Vagina (tissue), 2 donors: ENCODE results near the gene MOB3A. TPM values are rescaled to one million over a fixed set of nuclear protein-coding genes. Genes with fewer than 3 reads are reported as not detected.

ENCODE experiments used
- DNase-seq, 2 donors: peaks; one replicate each; pipeline ENCODE4 v3.0.0-alpha.2; 2017; ENCODE audit errors: extremely low spot score in 2 of 2
- H3K27ac ChIP-seq: fragments of 200-600 bp; sonication (generic); one replicate; pipeline ENCODE4 v1.5.1; 2019
- H3K27me3 ChIP-seq: fragments of 200-600 bp; sonication (generic); one replicate; pipeline ENCODE4 v1.5.1; 2019
- H3K36me3 ChIP-seq, 2 donors: fragments of 200-600 bp; sonication (generic); one replicate each; pipeline ENCODE4 v1.5.1; 2017 to 2019
- H3K4me1 ChIP-seq: fragments of 200-600 bp; sonication (generic); one replicate; pipeline ENCODE4 v1.5.1; 2019
- H3K4me3 ChIP-seq, 2 donors: fragments of 200-600 bp; sonication (generic); 1 replicate in 1 of 2; 2 replicates in 1 of 2; pipeline ENCODE4 v1.5.1; 2016 to 2019
- H3K9me3 ChIP-seq: fragments of 200-600 bp; sonication (generic); one replicate; pipeline ENCODE4 v1.5.1; 2019
- CTCF ChIP-seq, 3 experiments: fragments of 450-650 bp in 2 of 3; fragments of 200-600 bp in 1 of 3; sonication (generic) in 1 of 3; IDR thresholded peaks; one replicate each; pipeline ENCODE4 v1.5.1; 2017 to 2019; ENCODE audit warnings: antibody characterized with exemption in 3 of 3, mild to moderate bottlenecking in 2 of 3, moderate library complexity in 2 of 3
- POLR2A ChIP-seq, 2 donors: fragments of 450-650 bp; IDR thresholded peaks; one replicate each; pipeline ENCODE4 v1.6.1; 2017; ENCODE audit warnings: antibody characterized with exemption in 2 of 2, mild to moderate bottlenecking in 2 of 2, moderate library complexity in 2 of 2
- POLR2AphosphoS5 ChIP-seq, 2 donors: sonication (generic); formaldehyde crosslinking; IDR thresholded peaks; one replicate each; pipeline ENCODE4 v1.9.0; 2017; ENCODE audit warnings: antibody characterized with exemption in 2 of 2, mild to moderate bottlenecking in 2 of 2, low read depth in 1 of 2; ENCODE audit not compliant: insufficient read depth in 1 of 2
- intact Hi-C: fragments of 100-400 bp; cut with DNase I; formaldehyde crosslinking; loops from one replicate; pipeline ENCODE4 v1.15.1; 2023
- total RNA-seq: library from RNA; depleted of rRNA; stranded (reverse); fragments of >200 nt; gene quantifications from one replicate; pipeline ENCODE4 v1.2.3, GENCODE V29; 2016

The MOB3A gene
- total RNA-seq, 1 donor from 2014 or later = 50.6 TPM

- Histone ChIP-seq H3K9me3 (no peaks in the 10 kb centered on the region), H3K27me3 (no peaks in the 10 kb centered on the region), H3K4me1 (peaks cover 5% of the 10 kb centered on the region), H3K4me3 (no peak overlapping the region), H3K36me3 (peaks cover 0 to 38% of the 10 kb centered on the region in 2 donors), H3K27ac (no peak overlapping the region)
- no peak for DNase-seq
- TF ChIP-seq POLR2A (IDR thresholded peaks at IDR 0.05) = no peak
- TF ChIP-seq CTCF (IDR thresholded peaks at IDR 0.05) = no peak
- TF ChIP-seq POLR2AphosphoS5 (IDR thresholded peaks at IDR 0.05; ENCODE audit: insufficient read depth in 1 of 2, low read depth in 1 of 2) = no peak
- intact Hi-C loops = no loop called here
These were observed 43.4 kb upstream of the MOB3A start for GRCh38 chr19:2139385-2140137.

GRCh38 chr19:2138061-2138728 lies 42.1 kb upstream of the MOB3A start:
- DNase-seq = peak in 1 of 2 donors; percentile 90
- peaks cover 0 to 45% of the 10 kb centered on the region in 2 donors for H3K36me3 ChIP-seq
- no peaks in the 10 kb centered on the region for H3K27me3 ChIP-seq
- no peak overlapping the region for H3K4me3 ChIP-seq
- intact Hi-C loops = no loop called here
- no peaks in the 10 kb centered on the region for H3K4me1 ChIP-seq
- H3K27ac ChIP-seq = no peak overlapping the region
- no peaks in the 10 kb centered on the region for H3K9me3 ChIP-seq
- TF ChIP-seq CTCF (IDR thresholded peaks at IDR 0.05) (no peak), POLR2AphosphoS5 (IDR thresholded peaks at IDR 0.05; ENCODE audit: insufficient read depth in 1 of 2, low read depth in 1 of 2) (no peak), POLR2A (IDR thresholded peaks at IDR 0.05) (no peak)

GRCh38 chr19:2136796-2137195 lies 40.7 kb upstream of the MOB3A start:
- Histone ChIP-seq H3K4me3 (no peak overlapping the region), H3K27me3 (no peaks in the 10 kb centered on the region), H3K36me3 (peaks cover 0 to 54% of the 10 kb centered on the region in 2 donors), H3K4me1 (no peaks in the 10 kb centered on the region), H3K9me3 (no peaks in the 10 kb centered on the region), H3K27ac (no peak overlapping the region)
- intact Hi-C loops = no loop called here
- TF ChIP-seq CTCF (IDR thresholded peaks at IDR 0.05) (no peak), POLR2A (IDR thresholded peaks at IDR 0.05) (no peak), POLR2AphosphoS5 (IDR thresholded peaks at IDR 0.05; ENCODE audit: insufficient read depth in 1 of 2, low read depth in 1 of 2) (no peak)
- no peak for DNase-seq

GRCh38 chr19:2135474-2136402 lies 39.6 kb upstream of the MOB3A start:
- no peaks in the 10 kb centered on the region for H3K4me1 ChIP-seq
- no peak for DNase-seq
- H3K27ac ChIP-seq = no peak overlapping the region
- TF ChIP-seq POLR2A (IDR thresholded peaks at IDR 0.05) (no peak), CTCF (IDR thresholded peaks at IDR 0.05) (no peak), POLR2AphosphoS5 (IDR thresholded peaks at IDR 0.05; ENCODE audit: insufficient read depth in 1 of 2, low read depth in 1 of 2) (no peak)
- peaks cover 0 to 61% of the 10 kb centered on the region in 2 donors for H3K36me3 ChIP-seq
- H3K27me3 ChIP-seq = no peaks in the 10 kb centered on the region
- H3K4me3 ChIP-seq = no peak overlapping the region
- no peaks in the 10 kb centered on the region for H3K9me3 ChIP-seq
- intact Hi-C loops = no loop called here
